AG04449 (cell line): ENCODE measurements around the gene MAGEB6.

Experiments used
- CTCF ChIA-PET: fragments of 350-600 bp; formaldehyde crosslinking; extraction: SDS; loops from one replicate; lab custom pipeline; 2021; ENCODE audit warnings: antibody characterized with exemption; lab: Yijun Ruan, JAX
- POLR2A ChIA-PET: fragments of 400-600, 350-600 bp; formaldehyde crosslinking; extraction: SDS; loops from one replicate; lab custom pipeline; 2020; ENCODE audit warnings: antibody characterized with exemption, inconsistent platforms; lab: Yijun Ruan, JAX
- DNase-seq: peaks from one replicate; pipeline ENCODE4 v3.0.0-alpha.2; 2010; ENCODE audit warnings: low read depth, low spot score
- H3K4me3 ChIP-seq: 2 replicates; pipeline ENCODE4 v1.5.1; 2011; ENCODE audit warnings: low read depth, mild to moderate bottlenecking, control low read depth, low read length
- CTCF ChIP-seq: IDR thresholded peaks from one replicate; pipeline ENCODE4 v1.5.1; 2011; ENCODE audit warnings: mild to moderate bottlenecking, moderate library complexity, low read length, control low read depth, inconsistent platforms; ENCODE audit not compliant: insufficient read depth; ENCODE audit errors: missing control alignments

Gene MAGEB6

GRCh38 chrX:26219351-26219750 lies 27.1 kb downstream of the MAGEB6 start:
- no peak overlapping the region for H3K4me3 ChIP-seq
- DNase-seq, result no peak
- TF ChIP-seq CTCF, result no peak
- ChIA-PET CTCF (no interaction called here), POLR2A (no interaction called here)

- no peak for DNase-seq
- ChIA-PET POLR2A (no interaction called here), CTCF (no interaction called here)
- TF ChIP-seq CTCF, result no peak
- no peak overlapping the region for H3K4me3 ChIP-seq
Measured at GRCh38 chrX:26234177-26234576, 41.9 kb downstream of the MAGEB6 start.
